OCI-LY1 (cell line): ENCODE data around the gene PRPF6.

Source experiments
- H2AFZ ChIP-seq: fragments of 200-600 bp; sonication (generic), shearing (Covaris generic); 2 replicates; pipeline ENCODE4 v1.6.0; 2014; ENCODE audit warnings: antibody characterized with exemption, mild to moderate bottlenecking, low read length
- H3F3A ChIP-seq: fragments of 200-600 bp; sonication (generic), shearing (Covaris generic); 2 replicates; pipeline ENCODE4 v1.6.0; 2014; ENCODE audit warnings: mild to moderate bottlenecking, antibody characterized with exemption, low read length, moderate library complexity; ENCODE audit not compliant: insufficient read depth
- H3K27ac ChIP-seq: fragments of 200-600 bp; sonication (generic); 2 replicates; pipeline ENCODE4 v1.5.1; 2014; ENCODE audit warnings: low read length, mixed run types, mild to moderate bottlenecking, low read depth; ENCODE audit not compliant: poor library complexity, severe bottlenecking
- H3K27me3 ChIP-seq: fragments of 200-600 bp; sonication (generic); 2 replicates; pipeline ENCODE4 v1.6.0; 2014; ENCODE audit warnings: antibody characterized with exemption, mild to moderate bottlenecking, low read length, moderate library complexity; ENCODE audit not compliant: insufficient read depth
- H3K36me3 ChIP-seq: fragments of 200-600 bp; sonication (generic); 2 replicates; pipeline ENCODE4 v1.6.1; 2014; ENCODE audit warnings: mild to moderate bottlenecking, antibody characterized with exemption, low read length, moderate library complexity, mixed read lengths; ENCODE audit not compliant: insufficient read depth
- H3K4me1 ChIP-seq: fragments of 200-600 bp; sonication (generic); 2 replicates; pipeline ENCODE4 v1.5.1; 2014; ENCODE audit warnings: mild to moderate bottlenecking, low read length, moderate library complexity; ENCODE audit not compliant: insufficient read depth, severe bottlenecking
- H3K4me2 ChIP-seq: fragments of 200-600 bp; sonication (generic), shearing (Covaris generic); 2 replicates; pipeline ENCODE4 v1.6.1; 2014; ENCODE audit warnings: low read length
- H3K4me3 ChIP-seq: fragments of 200-600 bp; sonication (generic); 2 replicates; pipeline ENCODE4 v1.5.1; 2014; ENCODE audit warnings: low read length, low read depth, mild to moderate bottlenecking, mixed read lengths; ENCODE audit not compliant: poor library complexity, severe bottlenecking
- H3K79me2 ChIP-seq: fragments of 200-600 bp; shearing (Covaris generic); 2 replicates; pipeline ENCODE4 v1.6.1; 2016; ENCODE audit warnings: mixed run types, low read length, mixed read lengths; ENCODE audit not compliant: insufficient read depth
- H3K9ac ChIP-seq: fragments of 200-600 bp; sonication (generic), shearing (Covaris generic); 2 replicates; pipeline ENCODE4 v1.6.1; 2014; ENCODE audit warnings: mild to moderate bottlenecking, low read length, mixed read lengths
- H3K9me2 ChIP-seq: fragments of 200-600 bp; sonication (generic), shearing (Covaris generic); 2 replicates; pipeline ENCODE4 v1.6.1; 2014; ENCODE audit warnings: low read depth, mild to moderate bottlenecking, low read length, mixed read lengths
- H3K9me3 ChIP-seq: fragments of 200-600 bp; shearing (Covaris generic); 2 replicates; pipeline ENCODE4 v1.6.1; 2014; ENCODE audit warnings: low read length, mixed read lengths
- H4K20me1 ChIP-seq: fragments of 200-600 bp; sonication (generic), shearing (Covaris generic); 2 replicates; pipeline ENCODE4 v1.6.0; 2016; ENCODE audit warnings: mild to moderate bottlenecking, low read length; ENCODE audit not compliant: insufficient read depth
- CTCF ChIP-seq: fragments of 200-600 bp; sonication (generic), shearing (Covaris generic); IDR thresholded peaks from 2 replicates; pipeline ENCODE4 v1.5.1; 2017; ENCODE audit warnings: mild to moderate bottlenecking, antibody characterized with exemption, low read length, moderate library complexity, mixed read lengths
- EZH2 ChIP-seq: fragments of 200-600 bp; sonication (generic), shearing (Covaris generic); IDR thresholded peaks from 2 replicates; pipeline ENCODE4 v1.8.0; 2017; ENCODE audit warnings: borderline replicate concordance, mixed run types, mild to moderate bottlenecking, antibody characterized with exemption, low read length, moderate library complexity, mixed read lengths

Gene PRPF6

GRCh38 chr20:64077876-64078551 is 97.1 kb downstream of the PRPF6 start:
- Histone ChIP-seq H3K27me3 (no peaks in the 10 kb centered on the region; the same call in 1 of the 2 replicates), H3K79me2 (no peaks in the 10 kb centered on the region), H3K36me3 (no peaks in the 10 kb centered on the region; the same call in 1 of the 2 replicates), H2AFZ (no peak overlapping the region), H3K4me2 (peak overlapping the region; percentile 75), H3K9me3 (no peaks in the 10 kb centered on the region), H3K4me3 (peak overlapping the region; percentile 74), H3K9ac (peak overlapping the region; percentile 78; the same call in 1 of the 2 replicates), H3K9me2 (no peaks in the 10 kb centered on the region), H3F3A (no peaks in the 10 kb centered on the region), H3K4me1 (peaks cover 27% of the 10 kb centered on the region), H4K20me1 (no peaks in the 10 kb centered on the region), H3K27ac (peak overlapping the region; percentile 3)
- no peak for TF ChIP-seq CTCF
- TF ChIP-seq EZH2 = no peak

GRCh38 chr20:64078934-64079272 is 98.0 kb downstream of the PRPF6 start:
- H3F3A ChIP-seq = no peaks in the 10 kb centered on the region
- no peaks in the 10 kb centered on the region; the same call in 1 of the 2 replicates for H3K36me3 ChIP-seq
- H3K4me1 ChIP-seq = peaks cover 31% of the 10 kb centered on the region
- H3K4me2 ChIP-seq = peak overlapping the region; percentile 75
- no peaks in the 10 kb centered on the region; the same call in 1 of the 2 replicates for H3K27me3 ChIP-seq
- H3K9ac ChIP-seq = peak overlapping the region; percentile 78
- no peaks in the 10 kb centered on the region for H4K20me1 ChIP-seq
- no peak for TF ChIP-seq CTCF
- TF ChIP-seq EZH2 = no peak
- no peaks in the 10 kb centered on the region for H3K79me2 ChIP-seq
- no peak overlapping the region for H2AFZ ChIP-seq
- peak overlapping the region; percentile 74 for H3K4me3 ChIP-seq
- H3K9me2 ChIP-seq = no peaks in the 10 kb centered on the region
- H3K27ac ChIP-seq = no peak overlapping the region
- no peaks in the 10 kb centered on the region for H3K9me3 ChIP-seq

GRCh38 chr20:64079273-64080012 is 98.5 kb downstream of the PRPF6 start, which contains the start of gene RGS19:
RGS19 (minus strand) TSS chr20:64079518; CDS start chr20:64076886, 2,632 bp downstream.
- no peaks in the 10 kb centered on the region; the same call in 1 of the 2 replicates for H3K27me3 ChIP-seq
- H3F3A ChIP-seq = no peaks in the 10 kb centered on the region
- H3K4me3 ChIP-seq = peak within 1 kb of the TSS; percentile 74
- H3K79me2 ChIP-seq = no peaks in the 10 kb centered on the region
- H2AFZ ChIP-seq = no peak within 1 kb of the TSS
- H4K20me1 ChIP-seq = no peaks in the 10 kb centered on the region
- no peaks in the 10 kb centered on the region for H3K9me2 ChIP-seq
- peak within 1 kb of the TSS; percentile 75 for H3K4me2 ChIP-seq
- TF ChIP-seq EZH2 (no peak), CTCF (no peak)
- H3K36me3 ChIP-seq = no peaks in the 10 kb centered on the region
- H3K9ac ChIP-seq = peak within 1 kb of the TSS; percentile 78
- H3K9me3 ChIP-seq = no peaks in the 10 kb centered on the region
- H3K4me1 ChIP-seq = peaks cover 34% of the 10 kb centered on the region
- H3K27ac ChIP-seq = no peak within 1 kb of the TSS
